ENCODE data around the gene CSNK1G2.

DNA sequence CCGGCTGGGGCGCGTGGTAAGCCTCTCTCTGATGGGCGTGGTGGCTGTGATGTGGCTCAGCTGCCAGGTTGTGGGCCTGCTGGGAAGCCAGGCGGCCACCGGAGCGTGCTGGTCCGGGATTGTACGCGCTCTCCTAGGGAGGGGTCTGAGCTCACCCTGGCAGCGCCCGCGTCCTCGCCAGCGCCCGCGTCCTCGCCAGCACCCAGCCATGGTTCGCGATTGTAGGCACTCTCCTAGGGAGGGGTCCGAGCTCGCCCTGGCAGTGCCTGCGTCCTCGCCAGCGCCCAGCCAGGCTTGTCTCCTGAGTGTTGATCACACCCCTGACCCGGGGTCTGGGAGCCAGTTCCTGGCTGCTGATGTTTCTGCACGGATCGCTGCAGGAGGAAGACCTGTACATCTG, 22.0 kb upstream of the CSNK1G2 start:
- TF ChIP-seq, protein P1, sequence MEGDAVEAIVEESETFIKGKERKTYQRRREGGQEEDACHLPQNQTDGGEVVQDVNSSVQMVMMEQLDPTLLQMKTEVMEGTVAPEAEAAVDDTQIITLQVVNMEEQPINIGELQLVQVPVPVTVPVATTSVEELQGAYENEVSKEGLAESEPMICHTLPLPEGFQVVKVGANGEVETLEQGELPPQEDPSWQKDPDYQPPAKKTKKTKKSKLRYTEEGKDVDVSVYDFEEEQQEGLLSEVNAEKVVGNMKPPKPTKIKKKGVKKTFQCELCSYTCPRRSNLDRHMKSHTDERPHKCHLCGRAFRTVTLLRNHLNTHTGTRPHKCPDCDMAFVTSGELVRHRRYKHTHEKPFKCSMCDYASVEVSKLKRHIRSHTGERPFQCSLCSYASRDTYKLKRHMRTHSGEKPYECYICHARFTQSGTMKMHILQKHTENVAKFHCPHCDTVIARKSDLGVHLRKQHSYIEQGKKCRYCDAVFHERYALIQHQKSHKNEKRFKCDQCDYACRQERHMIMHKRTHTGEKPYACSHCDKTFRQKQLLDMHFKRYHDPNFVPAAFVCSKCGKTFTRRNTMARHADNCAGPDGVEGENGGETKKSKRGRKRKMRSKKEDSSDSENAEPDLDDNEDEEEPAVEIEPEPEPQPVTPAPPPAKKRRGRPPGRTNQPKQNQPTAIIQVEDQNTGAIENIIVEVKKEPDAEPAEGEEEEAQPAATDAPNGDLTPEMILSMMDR (IDR thresholded peaks at IDR 0.05): no peak
- TF ChIP-seq POLR2A (IDR thresholded peaks at IDR 0.05): no peak

Data from Peyer's patch (tissue), 4 donors.